Raji (cell line): ENCODE measurements around the gene IL18RAP.

ENCODE experiments used
- POLR2A ChIP-seq: IDR thresholded peaks from 2 replicates; pipeline ENCODE4 v1.6.1; 2011; ENCODE audit warnings: low read depth, low read length, control low read depth; ENCODE audit not compliant: insufficient read depth

IL18RAP gene

GRCh38 chr2:102474785-102475184 lies 51.8 kb downstream of the IL18RAP start:
- no peak for TF ChIP-seq POLR2A

GRCh38 chr2:102478686-102479470 lies 55.9 kb downstream of the IL18RAP start:
- TF ChIP-seq POLR2A = no peak

GRCh38 chr2:102480285-102481195 lies 57.6 kb downstream of the IL18RAP start:
- TF ChIP-seq POLR2A = no peak

GRCh38 chr2:102481931-102482330 lies 59.0 kb downstream of the IL18RAP start:
- no peak for TF ChIP-seq POLR2A

GRCh38 chr2:102483086-102483485 lies 60.1 kb downstream of the IL18RAP start:
- no peak for TF ChIP-seq POLR2A

GRCh38 chr2:102484310-102485061 lies 61.5 kb downstream of the IL18RAP start:
- no peak for TF ChIP-seq POLR2A

GRCh38 chr2:102485147-102485785 lies 62.3 kb downstream of the IL18RAP start:
- no peak for TF ChIP-seq POLR2A

- TF ChIP-seq POLR2A = no peak
Measured at GRCh38 chr2:102486941-102487702, 64.2 kb downstream of the IL18RAP start.

GRCh38 chr2:102487761-102488462 lies 65.0 kb downstream of the IL18RAP start:
- TF ChIP-seq POLR2A = no peak

GRCh38 chr2:102489646-102490045 lies 66.7 kb downstream of the IL18RAP start:
- no peak for TF ChIP-seq POLR2A

- TF ChIP-seq POLR2A = no peak
Measured at GRCh38 chr2:102492006-102492405, 69.0 kb downstream of the IL18RAP start.

GRCh38 chr2:102494570-102494969 lies 71.6 kb downstream of the IL18RAP start:
- no peak for TF ChIP-seq POLR2A

- TF ChIP-seq POLR2A = no peak
Measured at GRCh38 chr2:102498414-102498813, 75.5 kb downstream of the IL18RAP start.
